GM21390 (cell line): Measurements from ENCODE around the gene SMIM43.
"Not testable (repeated sequence)": the region's sequence is repeated elsewhere in the genome, so short reads cannot be mapped to it uniquely, and the experiment has no call there.

Experiments used
- ATAC-seq: cut with Tn5 transposase; IDR thresholded peaks from one replicate; pipeline ENCODE4 v1.9.1; 2021; ENCODE audit not compliant: unreplicated experiment

SMIM43 gene

DNA sequence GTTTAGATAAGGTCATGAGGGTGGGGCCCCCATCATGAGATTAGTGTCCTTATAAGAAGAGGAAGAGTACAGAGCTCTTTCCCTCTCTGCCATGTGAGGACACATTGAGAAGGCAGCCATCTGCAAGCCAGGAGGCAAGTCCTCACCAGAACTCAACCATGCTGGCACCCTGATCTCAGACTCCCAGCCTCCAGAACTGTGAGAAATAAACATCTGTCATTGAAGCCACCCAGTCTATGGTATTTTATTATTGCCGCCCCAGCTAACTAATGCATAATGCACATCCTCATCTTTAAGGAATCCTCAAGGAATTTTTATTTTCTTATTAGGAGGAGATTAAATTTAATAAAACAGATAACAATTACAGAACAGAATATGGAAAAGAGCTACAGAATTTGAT, 19.4 kb upstream of the SMIM43 start:
- no peak for ATAC-seq

DNA sequence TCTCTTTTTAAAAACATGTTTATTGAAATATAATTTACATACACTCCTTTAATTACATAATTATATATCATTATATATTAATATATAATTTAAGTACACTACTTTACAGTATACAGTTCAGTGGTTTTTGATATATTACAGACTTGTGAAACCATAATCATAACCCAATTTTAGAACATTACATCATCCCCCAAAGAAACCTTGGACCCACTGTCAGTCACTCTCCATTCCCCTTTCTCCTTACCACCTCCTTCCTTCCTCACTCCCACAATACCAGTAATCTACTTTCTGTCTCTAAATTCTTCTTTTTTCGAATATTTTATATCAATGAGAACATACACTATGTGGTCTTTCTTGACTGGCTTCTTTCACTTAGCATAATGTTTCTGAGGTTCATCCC, 18.2 kb upstream of the SMIM43 start:
- no peak for ATAC-seq

DNA sequence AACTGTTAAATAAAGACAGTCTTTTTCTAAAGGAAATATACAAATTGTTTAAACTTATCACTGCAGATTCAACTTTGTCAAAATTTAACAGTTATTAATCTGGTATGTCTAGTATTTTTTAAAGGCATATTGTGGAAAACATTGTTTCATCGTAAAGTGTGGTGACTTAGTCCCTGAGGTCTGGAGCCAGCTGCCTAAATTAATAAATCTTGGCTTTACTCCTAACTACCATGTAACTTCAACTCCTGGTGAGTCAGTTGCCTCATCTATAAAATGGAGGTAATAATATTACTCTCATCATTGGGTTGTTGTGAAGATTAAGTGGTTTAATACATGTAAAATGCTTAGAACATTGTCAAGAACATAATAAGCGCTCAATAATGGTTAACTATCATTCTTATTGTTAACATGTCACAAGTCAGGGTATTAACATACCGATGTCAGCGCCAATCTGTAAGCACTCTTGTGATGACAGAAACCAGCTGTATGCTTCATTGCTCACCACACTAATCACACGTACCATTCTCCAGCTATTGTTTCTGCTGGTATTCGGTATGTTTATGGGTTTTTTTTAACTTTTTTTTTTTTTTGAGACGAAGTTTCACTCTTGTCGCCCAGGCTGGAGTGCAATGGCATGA, 14.1 kb upstream of the SMIM43 start:
- no peak for ATAC-seq

DNA sequence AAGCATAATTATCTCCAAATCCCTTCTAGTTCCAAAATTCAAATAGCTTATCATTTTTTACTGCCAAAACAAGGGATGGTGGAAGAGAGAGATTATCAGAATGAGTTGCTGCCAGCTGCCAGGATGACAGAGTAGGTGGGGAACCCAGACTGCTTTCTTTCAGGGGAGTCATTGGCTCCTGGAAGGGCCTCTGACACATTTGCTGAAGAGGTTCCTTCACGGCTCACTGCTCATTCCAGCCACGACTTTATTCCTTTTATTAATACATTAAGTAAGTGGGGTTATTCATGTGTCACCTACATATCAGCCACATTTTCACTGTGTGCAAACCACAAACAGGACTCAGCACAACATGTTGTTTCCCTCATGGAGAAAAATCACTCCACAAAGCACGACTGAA, 12.7 kb upstream of the SMIM43 start:
- peak; percentile 66 for ATAC-seq

DNA sequence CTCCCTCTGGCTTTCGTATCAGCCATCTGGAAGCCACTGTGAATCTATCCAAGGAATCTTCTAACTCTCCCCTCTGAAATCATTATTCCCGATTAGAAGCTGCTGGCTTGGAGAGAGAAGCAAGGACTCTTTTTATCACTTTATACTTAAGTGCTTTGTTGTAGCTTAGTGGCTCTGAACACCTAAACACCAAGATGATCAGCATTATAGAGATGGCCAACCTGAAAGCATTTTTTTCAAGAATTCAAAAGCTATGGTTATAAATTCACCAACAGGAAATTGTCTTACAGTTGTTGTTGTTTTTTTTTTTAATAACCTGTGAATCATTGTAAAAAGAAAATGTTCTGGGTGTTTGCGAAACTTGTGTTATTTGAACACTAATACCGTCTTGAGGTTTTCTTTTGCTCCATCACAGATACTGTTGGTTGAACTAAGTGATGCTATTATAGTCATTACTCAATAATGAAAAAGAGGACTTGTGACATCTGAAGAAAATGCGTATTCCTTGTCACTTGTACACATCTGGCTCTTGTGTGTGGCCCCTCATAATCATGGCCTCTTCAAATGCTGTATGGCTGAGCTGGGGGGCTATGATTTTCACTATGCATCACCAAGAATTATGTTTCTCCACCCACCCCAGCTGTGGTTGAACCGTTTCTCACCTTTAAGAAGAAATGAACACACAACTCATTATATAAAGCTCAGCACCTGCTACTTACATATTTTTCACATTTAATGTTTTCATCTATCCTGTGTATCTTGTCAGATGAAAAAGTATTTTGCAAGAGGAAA, 11.8 kb upstream of the SMIM43 start:
- no peak for ATAC-seq

DNA sequence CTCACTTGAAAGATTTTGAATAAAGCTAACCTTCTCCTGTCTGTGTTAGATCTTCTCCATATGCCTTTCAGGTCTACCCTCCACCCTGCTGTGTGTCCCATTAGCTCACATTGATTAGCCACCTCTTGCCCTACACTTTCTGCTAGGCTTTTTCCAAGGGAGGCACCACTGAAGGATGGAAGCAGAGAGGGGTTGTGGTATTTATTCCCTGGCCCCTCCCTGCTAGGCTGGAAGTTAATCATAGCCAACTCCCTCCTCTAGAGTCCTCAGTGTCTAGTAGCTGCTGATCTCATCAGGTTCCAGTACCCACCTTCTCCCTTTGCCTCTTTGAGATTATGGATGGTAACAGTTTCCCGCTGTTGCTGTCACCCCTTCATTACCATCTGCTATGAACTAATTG, 8.9 kb upstream of the SMIM43 start:
- no peak for ATAC-seq

DNA sequence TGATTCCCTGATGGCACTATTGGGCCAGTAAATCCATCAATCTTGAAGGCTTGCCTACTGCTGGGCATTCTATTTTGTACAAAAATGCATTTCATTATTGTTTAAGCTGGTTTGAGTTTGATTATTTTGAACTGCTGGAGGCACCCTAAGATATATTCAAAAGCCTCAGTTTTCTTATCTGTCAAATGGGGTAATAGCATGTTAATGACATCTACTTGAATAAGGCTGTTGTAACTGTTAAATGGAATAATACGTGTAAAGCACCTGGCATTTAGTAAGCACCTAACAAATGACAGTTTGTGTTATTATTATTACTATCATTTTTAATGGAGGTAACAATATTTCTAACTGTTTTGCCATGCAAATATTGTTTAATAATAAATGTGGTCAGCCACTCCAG, 6.9 kb upstream of the SMIM43 start:
- no peak for ATAC-seq

DNA sequence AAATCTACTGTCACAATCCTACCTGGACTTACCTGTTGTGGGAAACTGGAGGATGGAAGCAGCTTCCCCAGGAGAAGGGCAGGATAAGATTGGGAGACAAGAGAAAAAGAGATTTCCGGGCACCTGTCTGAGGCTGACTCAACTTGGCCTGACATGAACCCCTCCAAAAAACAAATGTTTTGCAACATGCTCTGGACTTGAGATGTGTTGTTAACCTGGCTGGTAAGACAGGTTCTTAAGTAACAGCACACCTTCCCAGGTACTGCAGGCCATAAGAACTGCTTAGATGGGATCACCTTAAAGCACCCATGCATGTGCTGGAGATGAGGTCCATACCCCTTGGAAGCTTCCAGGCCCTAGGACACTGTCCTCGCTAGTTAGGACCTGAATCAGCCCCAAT, 4.4 kb upstream of the SMIM43 start:
- no peak for ATAC-seq

DNA sequence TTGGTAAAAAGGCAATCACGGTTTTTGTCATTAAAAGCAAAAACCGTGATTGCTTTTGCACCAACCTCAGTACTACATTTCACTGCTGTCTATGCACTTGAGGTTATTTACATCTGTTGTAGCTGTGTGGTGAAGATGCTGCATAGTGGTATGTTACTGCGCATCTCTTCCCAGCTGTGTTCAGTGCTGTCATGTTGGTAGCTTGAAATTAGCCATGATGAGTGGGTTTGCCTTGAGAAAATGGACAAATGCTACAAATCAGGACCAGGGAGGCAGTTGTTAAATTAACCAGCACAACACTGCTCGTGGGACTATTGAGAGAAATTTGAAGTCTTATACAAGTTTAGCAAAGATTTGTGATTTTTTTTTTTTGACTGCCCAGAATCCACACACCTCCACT, 2.2 kb upstream of the SMIM43 start:
- ATAC-seq = no peak

DNA sequence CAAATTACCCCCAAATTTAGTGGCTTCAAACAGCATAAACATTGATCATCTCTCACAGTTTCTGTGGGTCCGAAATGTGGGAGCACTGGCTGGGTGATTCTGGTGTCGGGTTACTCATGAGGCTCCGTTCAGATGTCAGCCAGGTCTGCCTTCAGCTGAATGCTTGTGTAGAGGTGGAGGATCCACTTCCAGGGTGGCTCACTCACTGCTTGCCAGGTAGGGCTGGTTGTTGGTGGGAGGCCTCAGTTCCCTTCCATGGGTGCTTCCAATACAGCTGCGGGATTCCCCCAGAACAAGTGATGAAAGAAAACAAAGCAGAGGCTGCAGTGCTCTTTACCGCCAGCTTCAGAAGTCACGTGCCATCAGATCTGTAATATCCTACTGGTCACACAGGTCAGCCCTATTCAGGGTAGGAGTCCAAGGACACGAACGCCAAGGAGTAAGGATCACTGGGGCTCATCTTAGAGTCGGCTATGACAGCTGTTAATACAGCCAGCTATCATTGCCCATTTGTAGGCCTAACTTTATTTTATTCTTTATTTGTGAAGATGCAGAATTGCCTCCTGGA, 1.1 kb upstream of the SMIM43 start:
- ATAC-seq = no peak

DNA sequence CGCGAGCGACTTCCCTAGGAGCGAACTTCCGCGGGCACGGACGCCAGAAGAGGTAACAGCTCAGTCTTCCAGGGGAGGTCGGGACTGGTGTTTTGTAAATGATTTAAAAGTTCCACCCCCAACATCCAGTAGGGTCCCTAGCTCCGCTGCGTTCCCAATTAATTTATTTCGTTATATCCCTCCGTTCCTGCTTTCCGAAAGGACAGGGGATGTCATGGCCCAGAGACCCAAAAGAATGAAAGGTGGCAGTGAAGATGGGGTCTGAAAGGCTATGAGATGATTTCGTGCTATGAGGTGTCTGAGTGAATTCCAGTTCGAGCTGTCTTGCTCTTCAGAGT, 373 bp upstream of the SMIM43 start:
- ATAC-seq = no peak

DNA sequence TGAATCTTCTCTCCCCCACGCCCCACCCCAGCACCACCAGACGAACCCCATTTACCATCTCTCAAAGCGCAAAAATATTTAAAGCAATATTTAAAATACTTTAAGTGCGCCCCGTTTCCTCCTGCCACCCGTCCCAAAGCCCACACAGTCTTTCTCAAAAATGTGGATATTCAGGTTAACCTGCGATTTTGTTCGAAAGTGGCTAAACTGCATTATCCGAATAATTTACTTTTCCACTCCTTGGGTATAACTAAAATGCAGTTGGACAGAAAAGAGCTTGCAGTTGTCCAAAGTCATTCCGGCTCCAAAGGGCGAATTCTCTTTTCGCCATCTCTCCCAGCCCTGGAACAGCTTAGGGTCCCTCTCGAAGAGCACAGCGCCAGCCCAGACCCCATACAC, 662 bp downstream of the SMIM43 start:
- ATAC-seq = no peak

DNA sequence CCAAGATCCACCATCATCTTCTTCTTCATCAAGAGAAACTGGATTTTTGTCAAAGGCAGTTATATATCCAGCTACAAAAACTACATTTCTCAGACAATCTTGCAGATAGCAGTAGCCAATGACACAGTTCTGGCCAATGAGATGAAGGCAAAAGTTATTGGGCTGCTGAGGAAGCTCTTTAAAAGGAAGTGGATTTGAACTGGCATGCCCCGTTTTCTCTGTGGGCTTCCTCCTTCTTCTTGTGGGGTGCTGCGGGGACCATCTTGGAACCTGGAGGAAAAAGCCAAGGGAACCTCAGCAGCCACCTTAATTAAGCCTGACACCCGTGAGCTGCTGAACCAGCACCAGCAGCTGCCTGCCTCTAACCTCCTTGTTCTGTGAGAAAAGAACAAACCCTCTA, 4.8 kb downstream of the SMIM43 start:
- no peak for ATAC-seq

DNA sequence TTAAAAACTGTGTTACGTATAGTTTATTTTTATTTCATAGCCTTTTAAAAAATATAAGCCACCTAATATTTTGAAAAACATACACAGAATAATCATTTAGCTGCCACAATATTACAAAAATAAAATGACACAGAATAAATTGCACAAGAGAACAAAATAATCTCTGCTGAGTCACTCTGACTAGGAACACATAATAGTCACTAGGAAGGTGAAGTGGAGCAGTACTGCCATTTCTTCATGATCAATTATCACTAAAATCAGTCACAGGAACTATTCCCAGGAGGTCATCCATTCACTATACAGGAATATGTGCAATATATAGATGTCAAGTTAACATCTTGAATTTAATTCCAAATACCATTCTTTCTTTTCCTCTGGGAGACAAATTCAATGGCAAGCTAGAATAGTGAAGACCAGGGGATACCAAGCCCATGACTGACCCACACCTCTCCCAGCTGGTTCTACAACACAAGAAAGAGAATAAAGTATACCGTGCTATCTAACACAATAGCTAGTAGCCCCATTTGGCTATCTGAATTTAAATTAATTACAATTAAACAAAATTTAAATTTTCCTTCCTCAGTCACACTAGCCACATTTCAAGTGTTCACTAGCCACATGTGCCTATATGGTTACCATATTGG, 5.9 kb downstream of the SMIM43 start:
- no peak for ATAC-seq

DNA sequence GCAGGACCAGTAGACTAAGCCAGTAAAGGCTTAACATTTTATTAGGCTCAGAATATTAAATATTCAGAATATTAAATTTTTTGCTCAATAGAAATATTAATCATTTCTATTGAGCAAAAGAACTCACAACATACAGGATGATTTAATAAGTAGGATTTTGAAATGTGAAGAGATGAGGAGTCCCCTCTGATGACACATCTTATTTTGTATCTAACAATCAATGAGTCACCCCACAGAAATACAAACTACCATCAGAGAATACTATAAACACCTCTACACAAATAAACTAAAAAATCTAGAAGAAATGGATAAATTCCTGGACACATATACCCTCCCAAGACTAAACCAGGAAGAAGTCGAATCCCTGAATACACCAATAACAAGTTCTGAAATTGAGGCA, 12.8 kb downstream of the SMIM43 start:
- ATAC-seq = not testable (repeated sequence)

DNA sequence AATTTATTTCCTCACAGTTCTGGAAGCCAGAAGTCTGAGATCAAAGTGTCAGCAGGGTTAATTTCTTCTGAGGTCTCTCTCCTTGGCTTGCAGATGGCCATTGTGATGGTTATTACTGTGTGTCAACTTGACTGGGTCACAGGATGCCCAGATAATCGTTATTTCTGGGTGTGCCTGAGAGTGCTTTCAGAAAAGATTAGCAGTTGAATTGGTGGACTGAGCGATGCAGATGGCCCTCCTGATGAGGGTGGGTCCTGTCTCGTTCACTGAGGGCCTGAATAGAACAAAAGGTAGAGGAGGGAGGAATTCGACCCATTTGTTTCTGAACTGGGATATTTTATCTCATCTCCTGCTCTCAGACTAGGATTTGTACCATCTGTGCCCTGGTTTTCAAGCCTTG, 15.7 kb downstream of the SMIM43 start:
- ATAC-seq = no peak

DNA sequence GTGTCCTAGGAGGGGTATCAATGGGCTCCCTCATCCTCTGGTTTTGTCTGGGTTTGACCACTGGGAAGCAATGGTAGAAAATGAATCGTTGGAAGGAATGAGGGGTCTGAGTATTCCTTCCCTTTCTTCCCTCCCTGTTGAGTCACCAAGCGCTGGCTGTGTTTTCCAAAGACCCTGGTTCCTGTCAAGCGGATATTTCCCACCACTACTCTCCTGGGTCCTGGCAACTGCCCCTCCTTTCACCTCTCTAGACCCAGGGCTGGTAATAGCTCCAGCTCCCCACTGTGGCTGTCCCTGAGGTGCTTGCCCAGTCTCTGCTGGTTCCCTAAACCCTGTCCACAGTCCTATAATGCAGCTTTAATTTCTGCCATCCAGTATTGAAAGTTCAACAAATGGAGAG, 22.2 kb downstream of the SMIM43 start:
- ATAC-seq = no peak

DNA sequence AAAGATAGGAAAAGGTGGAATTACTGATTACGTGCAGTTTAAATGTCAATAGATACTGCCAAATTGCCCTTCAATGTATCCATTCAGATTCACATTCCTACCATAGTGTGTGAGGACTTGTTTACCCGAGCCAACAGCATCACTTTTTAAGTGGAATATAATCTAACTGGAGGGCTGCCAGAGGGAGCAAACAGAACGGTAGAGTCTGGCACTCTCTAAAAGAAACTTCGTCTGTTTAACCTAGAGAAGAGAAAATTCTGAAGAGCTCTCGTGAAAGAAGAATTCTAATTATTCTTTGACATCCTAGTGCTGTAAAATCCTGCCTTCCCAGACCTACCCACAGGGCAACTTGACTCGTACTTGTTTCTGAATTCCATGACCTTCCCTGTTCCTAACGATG, 23.2 kb downstream of the SMIM43 start:
- ATAC-seq = no peak

DNA sequence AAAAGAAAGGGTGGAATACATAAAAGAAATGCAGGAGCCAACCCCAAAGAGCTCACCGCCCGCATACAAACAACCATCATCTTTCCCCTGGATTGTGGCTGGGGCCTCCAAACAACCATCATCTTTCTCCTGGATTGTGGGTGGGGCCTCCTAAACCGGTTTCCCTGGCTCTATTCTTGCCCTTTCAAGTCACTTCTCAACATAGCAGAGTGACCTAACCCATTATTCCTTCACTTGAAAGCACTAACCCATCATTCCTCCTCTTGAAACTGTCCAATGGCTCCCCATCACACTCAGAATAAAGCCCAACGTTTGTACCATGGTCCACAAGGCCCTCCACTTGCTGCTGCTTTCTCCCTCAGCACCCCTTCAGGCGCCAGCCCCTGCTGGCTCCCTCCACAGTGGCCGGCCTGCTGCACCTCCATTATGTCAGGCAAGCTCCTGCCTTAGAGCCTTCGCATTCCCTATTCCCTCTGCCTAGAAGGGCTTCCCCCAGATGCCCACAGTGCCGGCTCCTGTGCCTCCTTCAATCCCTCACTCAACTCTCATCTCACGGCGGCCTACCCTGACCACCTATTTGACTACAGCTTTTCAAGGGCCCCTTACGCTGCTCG, 24.1 kb downstream of the SMIM43 start:
- ATAC-seq = no peak

DNA sequence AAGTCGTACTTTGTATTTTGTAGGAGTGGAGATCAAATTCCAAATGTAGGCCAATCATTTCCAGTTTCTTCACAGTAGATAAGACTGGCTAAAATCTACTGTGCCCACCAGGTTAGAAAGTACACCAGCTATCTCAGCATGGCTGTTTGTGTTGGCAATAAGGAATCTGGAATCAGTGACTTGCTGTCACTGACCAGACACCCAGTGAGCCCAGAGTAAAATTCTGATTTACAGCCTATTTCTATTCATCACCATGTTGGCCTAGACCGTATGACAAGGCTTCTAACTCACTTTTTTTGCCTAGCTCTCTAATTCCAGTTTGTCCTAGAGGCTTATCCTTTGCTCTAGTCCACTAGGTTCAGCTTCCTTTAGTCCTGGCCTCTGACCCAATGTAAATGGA, 25.4 kb downstream of the SMIM43 start:
- ATAC-seq = no peak

DNA sequence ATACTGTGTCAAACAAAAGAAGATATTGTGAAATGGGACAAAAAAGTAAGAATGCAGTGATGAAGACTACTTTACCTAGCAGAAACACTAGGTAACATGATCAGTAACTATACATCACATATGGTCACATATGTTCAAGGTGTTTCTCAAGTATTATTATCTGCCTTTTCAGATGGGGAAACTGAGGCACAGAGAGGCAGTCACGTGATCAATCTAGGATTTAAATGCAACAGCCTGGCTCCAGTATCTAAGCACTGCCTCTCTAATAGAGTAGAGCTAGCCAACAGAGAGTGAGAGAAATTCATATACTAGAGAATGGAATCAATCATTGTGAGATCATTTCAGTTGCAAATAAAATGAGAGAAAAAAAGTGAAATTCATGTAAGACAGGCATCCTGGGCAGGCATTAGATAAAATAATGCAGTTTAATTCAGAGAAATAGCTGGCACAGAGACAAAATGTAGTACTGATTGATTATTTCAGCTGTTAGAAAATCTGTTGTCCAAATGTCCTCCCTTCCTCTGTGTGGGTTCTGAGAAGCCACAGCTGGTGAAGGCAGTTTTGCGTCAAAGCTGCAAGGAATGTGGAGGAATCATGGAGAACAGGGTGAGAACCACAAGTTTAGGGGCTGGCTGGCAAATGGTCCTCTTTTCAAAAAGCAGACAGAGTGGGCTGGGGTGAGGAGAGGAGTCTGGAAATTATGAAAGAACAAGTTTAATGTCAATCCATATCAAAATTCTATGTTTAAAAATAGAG, 26.0 kb downstream of the SMIM43 start:
- no peak for ATAC-seq
